GM19455 (cell line): ENCODE measurements around the gene MYOZ1.
"Not testable (repeated sequence)": the region's sequence is repeated elsewhere in the genome, so short reads cannot be mapped to it uniquely, and the experiment has no call there.

ENCODE experiments used
- ATAC-seq: cut with Tn5 transposase; IDR thresholded peaks from one replicate; pipeline ENCODE4 v1.9.1; 2021; ENCODE audit not compliant: unreplicated experiment

The MYOZ1 gene

GRCh38 chr10:73641328-73642060, at the start of gene MYOZ1:
TSS of gene MYOZ1 (minus strand) at chr10:73641474. CDS start at chr10:73640017, 1,457 bp downstream.
- ATAC-seq: no peak

- not testable (repeated sequence) for ATAC-seq
Observed at GRCh38 chr10:73690755-73691154, 49.5 kb upstream of the MYOZ1 start.

- not testable (repeated sequence) for ATAC-seq
Observed at GRCh38 chr10:73689596-73689995, 48.3 kb upstream of the MYOZ1 start.

GRCh38 chr10:73687641-73688040, 46.4 kb upstream of the MYOZ1 start:
- ATAC-seq: not testable (repeated sequence)

GRCh38 chr10:73674546-73674945, 33.3 kb upstream of the MYOZ1 start:
- ATAC-seq: not testable (repeated sequence)

- ATAC-seq: not testable (repeated sequence)
Observed at GRCh38 chr10:73668378-73668777, 27.1 kb upstream of the MYOZ1 start.

GRCh38 chr10:73666153-73666809, 25.0 kb upstream of the MYOZ1 start:
- not testable (repeated sequence) for ATAC-seq

- ATAC-seq: not testable (repeated sequence)
Observed at GRCh38 chr10:73665581-73665980, 24.3 kb upstream of the MYOZ1 start.

GRCh38 chr10:73664156-73665040, 23.1 kb upstream of the MYOZ1 start:
- ATAC-seq: not testable (repeated sequence)

GRCh38 chr10:73663621-73664020, 22.3 kb upstream of the MYOZ1 start:
- ATAC-seq: not testable (repeated sequence)

- not testable (repeated sequence) for ATAC-seq
Observed at GRCh38 chr10:73662705-73663104, 21.4 kb upstream of the MYOZ1 start.

GRCh38 chr10:73655990-73656298, 14.7 kb upstream of the MYOZ1 start, which contains the start of gene SYNPO2L:
TSS of gene SYNPO2L (minus strand) at chr10:73656029. CDS start at chr10:73655922, 107 bp downstream.
- no peak for ATAC-seq

GRCh38 chr10:73655257-73655989, 14.1 kb upstream of the MYOZ1 start:
- ATAC-seq: no peak

GRCh38 chr10:73653701-73654100, 12.4 kb upstream of the MYOZ1 start:
- ATAC-seq: no peak

GRCh38 chr10:73653195-73653594, 11.9 kb upstream of the MYOZ1 start:
- ATAC-seq: no peak

- ATAC-seq: no peak
Observed at GRCh38 chr10:73650537-73651331, 9.5 kb upstream of the MYOZ1 start.

GRCh38 chr10:73649876-73650536, 8.7 kb upstream of the MYOZ1 start:
- ATAC-seq: no peak

GRCh38 chr10:73648975-73649829, 7.9 kb upstream of the MYOZ1 start:
- ATAC-seq: no peak
